Measurements from ENCODE around the gene HTT. TPM values are rescaled to one million over a fixed set of nuclear protein-coding genes. Genes with fewer than 3 reads are reported as not detected.
"Not testable (repeated sequence)": the region's sequence is repeated elsewhere in the genome, so short reads cannot be mapped to it uniquely, and the experiment has no call there.

HTT gene
- total RNA-seq, 6 experiments from 2014 or later = 25.5 to 37.8 (median 30.3) TPM

GRCh38 chr4:3148926-3149325 is 74.4 kb downstream of the HTT start:
- H3K36me3 ChIP-seq = peaks cover 0 to 61% (median 31%) of the 10 kb centered on the region in 4 donors
- DNase-seq = no peak
- no peak overlapping the region for H3K4me3 ChIP-seq
- H3K4me1 ChIP-seq = no peaks in the 10 kb centered on the region
- ATAC-seq = no peak
- intact Hi-C loops (cut with DNase I) = no loop called here
- H3K27me3 ChIP-seq = no peaks in the 10 kb centered on the region
- TF ChIP-seq POLR2A (IDR thresholded peaks at IDR 0.05) (no peak), CTCF (IDR thresholded peaks at IDR 0.05) (no peak)
- H3K9me3 ChIP-seq = no peaks in the 10 kb centered on the region
- H3K27ac ChIP-seq = no peak overlapping the region

GRCh38 chr4:3151238-3151637 is 76.8 kb downstream of the HTT start:
- H3K4me3 ChIP-seq; intact Hi-C loops (cut with DNase I); H3K27me3 ChIP-seq; H3K27ac ChIP-seq; ATAC-seq; H3K9me3 ChIP-seq; DNase-seq; H3K4me1 ChIP-seq: not testable (repeated sequence)
- peaks cover 0 to 57% (median 28%) of the 10 kb centered on the region in 4 donors for H3K36me3 ChIP-seq
- no CpG with 5 or more reads among the region's 1 CpG for WGBS (ENCODE audit: insufficient coverage, low coverage, low lambda C conversion rate, missing lambda C conversion rate)

GRCh38 chr4:3157366-3157765 is 82.9 kb downstream of the HTT start:
- Histone ChIP-seq H3K9me3 (no peaks in the 10 kb centered on the region), H3K27me3 (no peaks in the 10 kb centered on the region), H3K36me3 (peaks cover 0 to 37% (median 19%) of the 10 kb centered on the region in 4 donors), H3K27ac (no peak overlapping the region), H3K4me3 (no peak overlapping the region), H3K4me1 (peaks cover 0 to 8% (median 0%) of the 10 kb centered on the region in 4 donors)
- DNase-seq (no peak), ATAC-seq (no peak)
- WGBS (ENCODE audit: insufficient coverage, low coverage, low lambda C conversion rate, missing lambda C conversion rate) = 90% methylated on average over 4 of the region's 4 CpGs
- TF ChIP-seq POLR2A (IDR thresholded peaks at IDR 0.05) = no peak
- intact Hi-C loops (cut with DNase I) = no loop called here

- TF ChIP-seq CTCF (IDR thresholded peaks at IDR 0.05) (no peak), POLR2A (IDR thresholded peaks at IDR 0.05) (no peak)
- ATAC-seq (no peak), DNase-seq (no peak)
- WGBS (ENCODE audit: insufficient coverage, low coverage, low lambda C conversion rate, missing lambda C conversion rate) = 92% methylated on average over 4 of the region's 7 CpGs
- Histone ChIP-seq H3K4me1 (peaks cover 0 to 8% (median 0%) of the 10 kb centered on the region in 4 donors), H3K9me3 (no peaks in the 10 kb centered on the region), H3K36me3 (peaks cover 0 to 35% (median 16%) of the 10 kb centered on the region in 4 donors), H3K4me3 (no peak overlapping the region), H3K27ac (no peak overlapping the region), H3K27me3 (no peaks in the 10 kb centered on the region)
- intact Hi-C loops (cut with DNase I) = no loop called here
These were observed 84.4 kb downstream of the HTT start for GRCh38 chr4:3158841-3159240.

GRCh38 chr4:3160438-3160837 is 86.0 kb downstream of the HTT start:
- Histone ChIP-seq H3K4me1 (peaks cover 0 to 8% (median 0%) of the 10 kb centered on the region in 4 donors), H3K27ac (peak overlapping the region in 1 of 3 donors; percentile 45), H3K4me3 (no peak overlapping the region), H3K36me3 (peaks cover 0 to 23% (median 16%) of the 10 kb centered on the region in 4 donors), H3K27me3 (no peaks in the 10 kb centered on the region), H3K9me3 (no peaks in the 10 kb centered on the region)
- no peak for TF ChIP-seq POLR2A (IDR thresholded peaks at IDR 0.05)
- no peak for TF ChIP-seq CTCF (IDR thresholded peaks at IDR 0.05)
- ATAC-seq (peak in 3 of 4 donors; percentile 41 to 93 (median 46)), DNase-seq (peak in 1 of 3 donors; percentile 80)
- WGBS (ENCODE audit: insufficient coverage, low coverage, low lambda C conversion rate, missing lambda C conversion rate) = 63% methylated on average over 4 of the region's 7 CpGs
- intact Hi-C loops (cut with DNase I) = no loop called here

GRCh38 chr4:3161044-3161443 is 86.6 kb downstream of the HTT start:
- intact Hi-C loops (cut with DNase I); H3K4me3 ChIP-seq; H3K4me1 ChIP-seq; H3K27me3 ChIP-seq; DNase-seq; ATAC-seq; H3K9me3 ChIP-seq: not testable (repeated sequence)
- Histone ChIP-seq H3K27ac (peak overlapping the region in 1 of 3 donors; percentile 45), H3K36me3 (peaks cover 0 to 23% (median 15%) of the 10 kb centered on the region in 4 donors)
- WGBS (ENCODE audit: insufficient coverage, low coverage, low lambda C conversion rate, missing lambda C conversion rate) = 90% methylated on average over 4 of the region's 4 CpGs

- WGBS (ENCODE audit: insufficient coverage, low coverage, low lambda C conversion rate, missing lambda C conversion rate) = 80% methylated on average over 1 of the region's 6 CpGs
- H3K9me3 ChIP-seq; H3K36me3 ChIP-seq; H3K4me1 ChIP-seq; ATAC-seq; H3K4me3 ChIP-seq; intact Hi-C loops (cut with DNase I); DNase-seq; H3K27ac ChIP-seq; H3K27me3 ChIP-seq: not testable (repeated sequence)
These were observed 92.0 kb downstream of the HTT start for GRCh38 chr4:3166434-3166833.
